ENCODE measurements around the gene RBAK. TPM values are rescaled to one million over a fixed set of nuclear protein-coding genes. Genes with fewer than 3 reads are reported as not detected.
A peak's percentile ranks its signal among the peaks of the same experiment; 100 is the strongest.

Gene RBAK
- total RNA-seq, 4 donors from 2014 or later = 3.4 to 6.0 (median 4.2) TPM

DNA sequence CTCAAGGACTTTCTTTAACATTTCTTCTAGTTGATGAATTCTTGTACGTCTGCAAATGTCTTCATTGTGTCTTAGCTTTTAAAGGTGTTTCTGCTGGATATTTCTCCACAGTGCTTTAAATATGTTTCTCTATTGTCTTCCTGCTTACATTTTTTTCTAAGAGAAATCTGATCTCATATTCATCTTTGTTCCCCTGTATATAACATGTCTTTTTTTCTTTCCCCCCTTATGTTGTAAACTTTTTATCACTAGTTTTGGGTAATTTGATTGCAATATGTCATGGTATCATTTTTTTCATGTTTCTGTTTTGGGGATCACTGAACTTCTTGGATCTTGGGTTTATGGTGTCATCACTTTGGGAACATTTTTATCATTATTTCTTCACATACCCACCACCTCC, 7.5 kb downstream of the RBAK start:
- ATAC-seq (no peak), DNase-seq (no peak)
- Histone ChIP-seq H3K27ac (no peak overlapping the region), H3K4me3 (no peak overlapping the region), H3K9me3 (peaks cover 0 to 6% (median 0%) of the 10 kb centered on the region in 3 donors), H3K27me3 (no peaks in the 10 kb centered on the region), H3K36me3 (peaks cover 10 to 92% of the 10 kb centered on the region in 2 donors), H3K4me1 (no peaks in the 10 kb centered on the region)
- in situ Hi-C loops (cut with MboI; ENCODE audit: low sequenced_read_pairs in 4 of 4) = no loop called here
- intact Hi-C loops (cut with DNase I; ENCODE audit: low total_unique reads) = no loop called here
- TF ChIP-seq, protein P1, sequence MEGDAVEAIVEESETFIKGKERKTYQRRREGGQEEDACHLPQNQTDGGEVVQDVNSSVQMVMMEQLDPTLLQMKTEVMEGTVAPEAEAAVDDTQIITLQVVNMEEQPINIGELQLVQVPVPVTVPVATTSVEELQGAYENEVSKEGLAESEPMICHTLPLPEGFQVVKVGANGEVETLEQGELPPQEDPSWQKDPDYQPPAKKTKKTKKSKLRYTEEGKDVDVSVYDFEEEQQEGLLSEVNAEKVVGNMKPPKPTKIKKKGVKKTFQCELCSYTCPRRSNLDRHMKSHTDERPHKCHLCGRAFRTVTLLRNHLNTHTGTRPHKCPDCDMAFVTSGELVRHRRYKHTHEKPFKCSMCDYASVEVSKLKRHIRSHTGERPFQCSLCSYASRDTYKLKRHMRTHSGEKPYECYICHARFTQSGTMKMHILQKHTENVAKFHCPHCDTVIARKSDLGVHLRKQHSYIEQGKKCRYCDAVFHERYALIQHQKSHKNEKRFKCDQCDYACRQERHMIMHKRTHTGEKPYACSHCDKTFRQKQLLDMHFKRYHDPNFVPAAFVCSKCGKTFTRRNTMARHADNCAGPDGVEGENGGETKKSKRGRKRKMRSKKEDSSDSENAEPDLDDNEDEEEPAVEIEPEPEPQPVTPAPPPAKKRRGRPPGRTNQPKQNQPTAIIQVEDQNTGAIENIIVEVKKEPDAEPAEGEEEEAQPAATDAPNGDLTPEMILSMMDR (IDR thresholded peaks at IDR 0.05 in 4 of 5, conservative IDR thresholded peaks at IDR 0.05 in 1 of 5) = no peak
- TF ChIP-seq POLR2A (IDR thresholded peaks at IDR 0.05) = no peak

DNA sequence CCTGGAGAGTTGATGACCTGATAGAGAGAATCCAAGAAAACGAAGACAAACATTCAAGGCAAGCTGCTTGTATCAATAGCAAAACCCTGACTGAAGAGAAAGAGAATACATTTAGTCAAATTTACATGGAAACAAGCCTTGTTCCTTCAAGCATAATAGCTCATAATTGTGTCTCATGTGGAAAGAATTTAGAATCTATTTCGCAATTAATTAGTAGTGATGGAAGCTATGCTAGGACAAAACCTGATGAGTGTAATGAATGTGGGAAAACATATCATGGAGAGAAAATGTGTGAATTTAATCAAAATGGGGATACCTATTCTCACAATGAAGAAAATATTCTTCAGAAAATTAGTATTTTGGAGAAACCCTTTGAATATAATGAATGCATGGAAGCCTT, 18.0 kb downstream of the RBAK start:
- ATAC-seq = no peak

DNA sequence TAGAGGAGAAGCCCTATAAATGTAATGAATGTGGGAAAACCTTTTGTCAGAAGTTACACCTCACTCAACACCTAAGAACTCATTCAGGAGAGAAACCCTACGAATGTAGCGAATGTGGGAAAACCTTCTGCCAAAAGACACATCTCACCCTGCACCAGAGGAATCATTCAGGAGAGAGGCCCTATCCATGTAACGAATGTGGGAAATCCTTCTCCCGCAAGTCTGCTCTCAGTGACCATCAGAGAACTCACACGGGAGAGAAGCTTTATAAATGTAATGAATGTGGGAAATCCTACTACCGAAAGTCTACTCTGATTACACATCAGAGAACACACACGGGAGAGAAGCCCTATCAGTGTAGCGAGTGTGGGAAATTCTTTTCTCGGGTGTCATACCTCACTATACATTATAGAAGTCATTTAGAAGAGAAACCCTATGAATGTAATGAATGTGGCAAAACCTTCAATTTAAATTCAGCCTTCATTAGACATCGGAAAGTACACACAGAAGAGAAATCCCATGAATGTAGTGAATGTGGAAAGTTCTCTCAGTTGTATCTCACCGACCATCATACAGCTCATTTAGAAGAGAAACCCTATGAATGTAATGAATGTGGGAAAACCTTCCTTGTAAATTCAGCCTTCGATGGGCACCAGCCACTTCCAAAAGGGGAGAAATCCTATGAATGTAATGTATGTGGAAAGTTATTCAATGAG, 18.9 kb downstream of the RBAK start:
- H3K27ac ChIP-seq = no peak overlapping the region
- H3K27me3 ChIP-seq = peaks cover 0 to 2% (median 0%) of the 10 kb centered on the region in 3 donors
- intact Hi-C loops (cut with DNase I; ENCODE audit: low total_unique reads) = no loop called here
- TF ChIP-seq POLR2A (IDR thresholded peaks at IDR 0.05) = no peak
- TF ChIP-seq, protein P1 (IDR thresholded peaks at IDR 0.05 in 4 of 5, conservative IDR thresholded peaks at IDR 0.05 in 1 of 5) = no peak
- DNase-seq = no peak
- H3K36me3 ChIP-seq = peaks cover 16 to 83% of the 10 kb centered on the region in 2 donors
- H3K4me3 ChIP-seq = peak overlapping the region in 1 of 4 donors; percentile 8
- peaks cover 14 to 95% (median 63%) of the 10 kb centered on the region in 3 donors for H3K9me3 ChIP-seq
- H3K4me1 ChIP-seq = no peaks in the 10 kb centered on the region
- no peak for ATAC-seq
- in situ Hi-C loops (cut with MboI; ENCODE audit: low sequenced_read_pairs in 4 of 4) = no loop called here

More for the DNA sequence above, 18.0 kb downstream of the RBAK start:
- peaks cover 14 to 97% (median 66%) of the 10 kb centered on the region in 3 donors for H3K9me3 ChIP-seq
- H3K4me1 ChIP-seq = no peaks in the 10 kb centered on the region
- intact Hi-C loops (cut with DNase I; ENCODE audit: low total_unique reads) = no loop called here
- peaks cover 18 to 91% of the 10 kb centered on the region in 2 donors for H3K36me3 ChIP-seq
- H3K27me3 ChIP-seq = peaks cover 0 to 2% (median 0%) of the 10 kb centered on the region in 3 donors
- H3K4me3 ChIP-seq = peak overlapping the region in 1 of 4 donors; percentile 8
- TF ChIP-seq POLR2A (IDR thresholded peaks at IDR 0.05) = no peak
- TF ChIP-seq, protein P1 (IDR thresholded peaks at IDR 0.05 in 4 of 5, conservative IDR thresholded peaks at IDR 0.05 in 1 of 5) = no peak
- in situ Hi-C loops (cut with MboI; ENCODE audit: low sequenced_read_pairs in 4 of 4) = no loop called here
- no peak for DNase-seq
- H3K27ac ChIP-seq = no peak overlapping the region

DNA sequence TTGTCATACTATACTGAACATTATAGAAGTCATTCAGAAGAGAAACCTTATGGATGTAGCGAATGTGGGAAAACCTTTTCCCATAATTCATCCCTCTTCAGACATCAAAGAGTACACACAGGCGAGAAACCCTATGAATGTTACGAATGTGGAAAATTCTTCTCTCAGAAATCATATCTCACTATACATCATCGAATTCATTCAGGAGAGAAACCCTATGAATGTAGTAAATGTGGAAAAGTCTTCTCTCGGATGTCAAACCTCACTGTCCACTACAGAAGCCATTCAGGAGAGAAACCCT, 19.4 kb downstream of the RBAK start:
- H3K36me3 ChIP-seq = peaks cover 16 to 78% of the 10 kb centered on the region in 2 donors
- in situ Hi-C loops (cut with MboI; ENCODE audit: low sequenced_read_pairs in 4 of 4) (no loop called here), intact Hi-C loops (cut with DNase I; ENCODE audit: low total_unique reads) (no loop called here)

DNA sequence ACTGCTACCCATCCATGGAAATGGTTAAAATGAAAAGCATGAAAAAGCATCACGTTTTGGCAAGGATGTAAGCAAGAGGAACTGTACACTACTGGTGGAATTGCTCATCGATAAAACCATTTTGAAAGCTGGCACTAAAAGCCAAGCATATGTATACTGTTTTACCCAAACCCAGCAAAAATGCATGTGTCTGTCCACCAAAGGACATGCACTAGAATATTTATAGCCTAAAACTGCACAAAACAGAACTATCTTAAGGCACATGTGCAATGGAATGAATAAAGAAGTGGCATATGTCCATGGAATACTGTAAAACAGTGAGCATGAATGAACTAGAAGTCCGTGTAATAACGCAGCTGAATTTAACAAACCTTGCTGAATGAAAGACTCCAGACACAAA, 22.9 kb downstream of the RBAK start:
- DNase-seq (no peak), ATAC-seq (no peak)
- no peak for TF ChIP-seq POLR2A (IDR thresholded peaks at IDR 0.05)
- TF ChIP-seq, protein P1 (IDR thresholded peaks at IDR 0.05 in 4 of 5, conservative IDR thresholded peaks at IDR 0.05 in 1 of 5) = no peak
- intact Hi-C loops (cut with DNase I; ENCODE audit: low total_unique reads) = no loop called here
- in situ Hi-C loops (cut with MboI; ENCODE audit: low sequenced_read_pairs in 4 of 4) = no loop called here
- H3K27me3 ChIP-seq = peaks cover 0 to 2% (median 0%) of the 10 kb centered on the region in 3 donors
- no peak overlapping the region for H3K27ac ChIP-seq
- H3K36me3 ChIP-seq = peaks cover 13 to 43% of the 10 kb centered on the region in 2 donors
- H3K4me3 ChIP-seq = no peak overlapping the region
- H3K9me3 ChIP-seq = peaks cover 14 to 65% (median 45%) of the 10 kb centered on the region in 3 donors
- no peaks in the 10 kb centered on the region for H3K4me1 ChIP-seq

More for the DNA sequence above, 19.4 kb downstream of the RBAK start:
- DNase-seq (no peak), ATAC-seq (no peak)
- peak overlapping the region in 2 of 4 donors; percentile 1 to 8 for H3K4me3 ChIP-seq
- H3K27ac ChIP-seq = no peak overlapping the region
- H3K27me3 ChIP-seq = peaks cover 0 to 2% (median 0%) of the 10 kb centered on the region in 3 donors
- no peak for TF ChIP-seq POLR2A (IDR thresholded peaks at IDR 0.05)
- H3K4me1 ChIP-seq = no peaks in the 10 kb centered on the region
- H3K9me3 ChIP-seq = peaks cover 14 to 93% (median 63%) of the 10 kb centered on the region in 3 donors

Measured in gastrocnemius medialis (tissue), 4 donors.